ENCODE measurements around the gene ZNF827. TPM values are rescaled to one million over a fixed set of nuclear protein-coding genes. Genes with fewer than 3 reads are reported as not detected.

Gene ZNF827
- total and polyA plus RNA-seq, 2 experiments from 2014 or later = 20.3 to 33.1 TPM

DNA sequence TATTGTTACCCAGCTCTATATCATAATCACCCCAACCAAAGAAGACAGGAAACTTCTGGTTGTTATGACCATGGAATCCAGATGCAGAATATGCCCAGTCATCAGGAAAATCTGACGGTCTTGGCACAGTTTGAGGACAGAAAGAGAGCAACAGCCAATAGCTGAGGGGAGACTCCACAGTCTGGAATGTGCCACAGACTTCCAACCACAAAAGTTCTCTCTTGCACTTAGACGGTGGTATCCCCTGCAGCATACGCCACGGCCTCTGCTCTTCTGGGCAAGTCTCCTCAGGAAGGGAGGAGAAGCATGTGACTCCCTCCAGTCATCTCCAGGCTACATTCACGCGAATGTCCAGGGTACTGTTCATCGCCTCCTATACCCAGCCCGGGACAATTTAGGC, 18.4 kb downstream of the ZNF827 start:
- H3K4me3 Mint-ChIP-seq = no peak overlapping the region
- H3K27me3 Mint-ChIP-seq (ENCODE audit: insufficient read depth, low read depth, poor library complexity) = peaks cover 2% of the 10 kb centered on the region

More for the DNA sequence above, 18.4 kb downstream of the ZNF827 start:
- Histone ChIP-seq H3K79me2 (replicated peaks; ENCODE audit: insufficient read depth) (peaks cover 100% of the 10 kb centered on the region), H3K36me3 (ENCODE audit: insufficient read depth) (no peaks in the 10 kb centered on the region), H4K20me1 (replicated peaks; ENCODE audit: insufficient read depth) (peaks cover 4% of the 10 kb centered on the region; the same call in 1 of the 2 replicates), H3K9me2 (ENCODE audit: insufficient read depth) (peaks cover 5% of the 10 kb centered on the region; the same call in 1 of the 2 replicates), H3K4me2 (no peak overlapping the region), H3K27me3 (ENCODE audit: insufficient read depth) (no peaks in the 10 kb centered on the region), H2AFZ (no peak overlapping the region), H3F3A (replicated peaks; ENCODE audit: low read depth) (no peaks in the 10 kb centered on the region), H3K27ac (ENCODE audit: low read depth) (no peak overlapping the region), H3K4me3 (no peak overlapping the region), H3K4me1 (ENCODE audit: insufficient read depth) (peaks cover 25% of the 10 kb centered on the region)
- Mint-ChIP-seq H3K4me1 (peaks cover 28% of the 10 kb centered on the region), H3K36me3 (ENCODE audit: low read depth) (peaks cover 34% of the 10 kb centered on the region), H3K27ac (0 out of 2 replicates have a peak overlapping the region, but pooled peaks have one; percentile 42), H3K9me3 (peaks cover 6% of the 10 kb centered on the region; the same call in 2 of the 3 replicates)
- DNase-seq (ENCODE audit: low spot score) = no peak
- TF ChIP-seq EZH2 (IDR thresholded peaks at IDR 0.05; ENCODE audit: low read depth, unreplicated experiment) (no peak), STAT1 (IDR thresholded peaks at IDR 0.05; ENCODE audit: unreplicated experiment) (no peak), EZH2phosphoT487 (IDR thresholded peaks at IDR 0.05; ENCODE audit: unreplicated experiment) (no peak), JUNB (IDR thresholded peaks at IDR 0.05; ENCODE audit: unreplicated experiment) (no peak), POLR2AphosphoS5 (IDR thresholded peaks at IDR 0.05; ENCODE audit: low read depth) (no peak), NANOG (IDR thresholded peaks at IDR 0.05; ENCODE audit: borderline replicate concordance) (no peak), ZNF114 (CRISPR knock-in tag; IDR thresholded peaks at IDR 0.05) (no peak), ZNF331 (CRISPR knock-in tag; IDR thresholded peaks at IDR 0.05; ENCODE audit: low read depth) (no peak), CREB1 (CRISPR knock-in tag; IDR thresholded peaks at IDR 0.05; ENCODE audit: low read depth) (no peak)
- TF ChIP-seq, protein P1, sequence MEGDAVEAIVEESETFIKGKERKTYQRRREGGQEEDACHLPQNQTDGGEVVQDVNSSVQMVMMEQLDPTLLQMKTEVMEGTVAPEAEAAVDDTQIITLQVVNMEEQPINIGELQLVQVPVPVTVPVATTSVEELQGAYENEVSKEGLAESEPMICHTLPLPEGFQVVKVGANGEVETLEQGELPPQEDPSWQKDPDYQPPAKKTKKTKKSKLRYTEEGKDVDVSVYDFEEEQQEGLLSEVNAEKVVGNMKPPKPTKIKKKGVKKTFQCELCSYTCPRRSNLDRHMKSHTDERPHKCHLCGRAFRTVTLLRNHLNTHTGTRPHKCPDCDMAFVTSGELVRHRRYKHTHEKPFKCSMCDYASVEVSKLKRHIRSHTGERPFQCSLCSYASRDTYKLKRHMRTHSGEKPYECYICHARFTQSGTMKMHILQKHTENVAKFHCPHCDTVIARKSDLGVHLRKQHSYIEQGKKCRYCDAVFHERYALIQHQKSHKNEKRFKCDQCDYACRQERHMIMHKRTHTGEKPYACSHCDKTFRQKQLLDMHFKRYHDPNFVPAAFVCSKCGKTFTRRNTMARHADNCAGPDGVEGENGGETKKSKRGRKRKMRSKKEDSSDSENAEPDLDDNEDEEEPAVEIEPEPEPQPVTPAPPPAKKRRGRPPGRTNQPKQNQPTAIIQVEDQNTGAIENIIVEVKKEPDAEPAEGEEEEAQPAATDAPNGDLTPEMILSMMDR (conservative IDR thresholded peaks at IDR 0.05; ENCODE audit: low read depth in 2 of 2) = no peak
- TF ChIP-seq, protein P2, sequence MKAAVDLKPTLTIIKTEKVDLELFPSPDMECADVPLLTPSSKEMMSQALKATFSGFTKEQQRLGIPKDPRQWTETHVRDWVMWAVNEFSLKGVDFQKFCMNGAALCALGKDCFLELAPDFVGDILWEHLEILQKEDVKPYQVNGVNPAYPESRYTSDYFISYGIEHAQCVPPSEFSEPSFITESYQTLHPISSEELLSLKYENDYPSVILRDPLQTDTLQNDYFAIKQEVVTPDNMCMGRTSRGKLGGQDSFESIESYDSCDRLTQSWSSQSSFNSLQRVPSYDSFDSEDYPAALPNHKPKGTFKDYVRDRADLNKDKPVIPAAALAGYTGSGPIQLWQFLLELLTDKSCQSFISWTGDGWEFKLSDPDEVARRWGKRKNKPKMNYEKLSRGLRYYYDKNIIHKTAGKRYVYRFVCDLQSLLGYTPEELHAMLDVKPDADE (IDR thresholded peaks at IDR 0.05) = no peak
- TF ChIP-seq, protein P3, sequence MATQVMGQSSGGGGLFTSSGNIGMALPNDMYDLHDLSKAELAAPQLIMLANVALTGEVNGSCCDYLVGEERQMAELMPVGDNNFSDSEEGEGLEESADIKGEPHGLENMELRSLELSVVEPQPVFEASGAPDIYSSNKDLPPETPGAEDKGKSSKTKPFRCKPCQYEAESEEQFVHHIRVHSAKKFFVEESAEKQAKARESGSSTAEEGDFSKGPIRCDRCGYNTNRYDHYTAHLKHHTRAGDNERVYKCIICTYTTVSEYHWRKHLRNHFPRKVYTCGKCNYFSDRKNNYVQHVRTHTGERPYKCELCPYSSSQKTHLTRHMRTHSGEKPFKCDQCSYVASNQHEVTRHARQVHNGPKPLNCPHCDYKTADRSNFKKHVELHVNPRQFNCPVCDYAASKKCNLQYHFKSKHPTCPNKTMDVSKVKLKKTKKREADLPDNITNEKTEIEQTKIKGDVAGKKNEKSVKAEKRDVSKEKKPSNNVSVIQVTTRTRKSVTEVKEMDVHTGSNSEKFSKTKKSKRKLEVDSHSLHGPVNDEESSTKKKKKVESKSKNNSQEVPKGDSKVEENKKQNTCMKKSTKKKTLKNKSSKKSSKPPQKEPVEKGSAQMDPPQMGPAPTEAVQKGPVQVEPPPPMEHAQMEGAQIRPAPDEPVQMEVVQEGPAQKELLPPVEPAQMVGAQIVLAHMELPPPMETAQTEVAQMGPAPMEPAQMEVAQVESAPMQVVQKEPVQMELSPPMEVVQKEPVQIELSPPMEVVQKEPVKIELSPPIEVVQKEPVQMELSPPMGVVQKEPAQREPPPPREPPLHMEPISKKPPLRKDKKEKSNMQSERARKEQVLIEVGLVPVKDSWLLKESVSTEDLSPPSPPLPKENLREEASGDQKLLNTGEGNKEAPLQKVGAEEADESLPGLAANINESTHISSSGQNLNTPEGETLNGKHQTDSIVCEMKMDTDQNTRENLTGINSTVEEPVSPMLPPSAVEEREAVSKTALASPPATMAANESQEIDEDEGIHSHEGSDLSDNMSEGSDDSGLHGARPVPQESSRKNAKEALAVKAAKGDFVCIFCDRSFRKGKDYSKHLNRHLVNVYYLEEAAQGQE (IDR thresholded peaks at IDR 0.05; ENCODE audit: unreplicated experiment) = no peak
- TF ChIP-seq, protein P4, sequence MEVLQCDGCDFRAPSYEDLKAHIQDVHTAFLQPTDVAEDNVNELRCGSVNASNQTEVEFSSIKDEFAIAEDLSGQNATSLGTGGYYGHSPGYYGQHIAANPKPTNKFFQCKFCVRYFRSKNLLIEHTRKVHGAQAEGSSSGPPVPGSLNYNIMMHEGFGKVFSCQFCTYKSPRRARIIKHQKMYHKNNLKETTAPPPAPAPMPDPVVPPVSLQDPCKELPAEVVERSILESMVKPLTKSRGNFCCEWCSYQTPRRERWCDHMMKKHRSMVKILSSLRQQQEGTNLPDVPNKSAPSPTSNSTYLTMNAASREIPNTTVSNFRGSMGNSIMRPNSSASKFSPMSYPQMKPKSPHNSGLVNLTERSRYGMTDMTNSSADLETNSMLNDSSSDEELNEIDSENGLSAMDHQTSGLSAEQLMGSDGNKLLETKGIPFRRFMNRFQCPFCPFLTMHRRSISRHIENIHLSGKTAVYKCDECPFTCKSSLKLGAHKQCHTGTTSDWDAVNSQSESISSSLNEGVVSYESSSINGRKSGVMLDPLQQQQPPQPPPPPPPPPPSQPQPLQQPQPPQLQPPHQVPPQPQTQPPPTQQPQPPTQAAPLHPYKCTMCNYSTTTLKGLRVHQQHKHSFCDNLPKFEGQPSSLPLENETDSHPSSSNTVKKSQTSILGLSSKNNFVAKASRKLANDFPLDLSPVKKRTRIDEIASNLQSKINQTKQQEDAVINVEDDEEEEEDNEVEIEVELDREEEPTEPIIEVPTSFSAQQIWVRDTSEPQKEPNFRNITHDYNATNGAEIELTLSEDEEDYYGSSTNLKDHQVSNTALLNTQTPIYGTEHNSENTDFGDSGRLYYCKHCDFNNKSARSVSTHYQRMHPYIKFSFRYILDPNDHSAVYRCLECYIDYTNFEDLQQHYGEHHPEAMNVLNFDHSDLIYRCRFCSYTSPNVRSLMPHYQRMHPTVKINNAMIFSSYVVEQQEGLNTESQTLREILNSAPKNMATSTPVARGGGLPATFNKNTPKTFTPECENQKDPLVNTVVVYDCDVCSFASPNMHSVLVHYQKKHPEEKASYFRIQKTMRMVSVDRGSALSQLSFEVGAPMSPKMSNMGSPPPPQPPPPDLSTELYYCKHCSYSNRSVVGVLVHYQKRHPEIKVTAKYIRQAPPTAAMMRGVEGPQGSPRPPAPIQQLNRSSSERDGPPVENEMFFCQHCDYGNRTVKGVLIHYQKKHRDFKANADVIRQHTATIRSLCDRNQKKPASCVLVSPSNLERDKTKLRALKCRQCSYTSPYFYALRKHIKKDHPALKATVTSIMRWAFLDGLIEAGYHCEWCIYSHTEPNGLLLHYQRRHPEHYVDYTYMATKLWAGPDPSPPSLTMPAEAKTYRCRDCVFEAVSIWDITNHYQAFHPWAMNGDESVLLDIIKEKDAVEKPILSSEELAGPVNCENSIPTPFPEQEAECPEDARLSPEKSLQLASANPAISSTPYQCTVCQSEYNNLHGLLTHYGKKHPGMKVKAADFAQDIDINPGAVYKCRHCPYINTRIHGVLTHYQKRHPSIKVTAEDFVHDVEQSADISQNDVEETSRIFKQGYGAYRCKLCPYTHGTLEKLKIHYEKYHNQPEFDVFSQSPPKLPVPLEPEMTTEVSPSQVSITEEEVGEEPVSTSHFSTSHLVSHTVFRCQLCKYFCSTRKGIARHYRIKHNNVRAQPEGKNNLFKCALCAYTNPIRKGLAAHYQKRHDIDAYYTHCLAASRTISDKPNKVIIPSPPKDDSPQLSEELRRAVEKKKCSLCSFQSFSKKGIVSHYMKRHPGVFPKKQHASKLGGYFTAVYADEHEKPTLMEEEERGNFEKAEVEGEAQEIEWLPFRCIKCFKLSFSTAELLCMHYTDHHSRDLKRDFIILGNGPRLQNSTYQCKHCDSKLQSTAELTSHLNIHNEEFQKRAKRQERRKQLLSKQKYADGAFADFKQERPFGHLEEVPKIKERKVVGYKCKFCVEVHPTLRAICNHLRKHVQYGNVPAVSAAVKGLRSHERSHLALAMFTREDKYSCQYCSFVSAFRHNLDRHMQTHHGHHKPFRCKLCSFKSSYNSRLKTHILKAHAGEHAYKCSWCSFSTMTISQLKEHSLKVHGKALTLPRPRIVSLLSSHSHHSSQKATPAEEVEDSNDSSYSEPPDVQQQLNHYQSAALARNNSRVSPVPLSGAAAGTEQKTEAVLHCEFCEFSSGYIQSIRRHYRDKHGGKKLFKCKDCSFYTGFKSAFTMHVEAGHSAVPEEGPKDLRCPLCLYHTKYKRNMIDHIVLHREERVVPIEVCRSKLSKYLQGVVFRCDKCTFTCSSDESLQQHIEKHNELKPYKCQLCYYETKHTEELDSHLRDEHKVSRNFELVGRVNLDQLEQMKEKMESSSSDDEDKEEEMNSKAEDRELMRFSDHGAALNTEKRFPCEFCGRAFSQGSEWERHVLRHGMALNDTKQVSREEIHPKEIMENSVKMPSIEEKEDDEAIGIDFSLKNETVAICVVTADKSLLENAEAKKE (CRISPR knock-in tag; IDR thresholded peaks at IDR 0.05) = no peak
- no peak; the same call in 2 of the 3 replicates for ATAC-seq

All from GM23338 (cell line).